Measurements from ENCODE around the gene EPOP. TPM values are rescaled to one million over a fixed set of nuclear protein-coding genes. Genes with fewer than 3 reads are reported as not detected.

Gene EPOP
- total and polyA plus RNA-seq, 2 of the 13 experiments (the other 11 are each of a cell fraction or from before 2014, with no cell fraction given) = 14.7 to 37.8 TPM

- Histone ChIP-seq H3K4me3 (replicated peaks in 1 of 3; ENCODE audit: insufficient read depth in 1 of 3, low read depth in 2 of 3, low read length in 3 of 3) (peak overlapping the region; percentile 60 to 99 (median 62)), H3K4me2 (ENCODE audit: low read depth, low read length) (peak overlapping the region; percentile 99), H2AFZ (ENCODE audit: low read length) (no peak overlapping the region), H3K9me3 (ENCODE audit: low read length) (no peaks in the 10 kb centered on the region), H3K79me2 (ENCODE audit: insufficient read depth, low read length) (peaks cover 30% of the 10 kb centered on the region), H3K4me1 (ENCODE audit: insufficient read depth, low read length) (peaks cover 67% of the 10 kb centered on the region), H3K36me3 (replicated peaks in 1 of 2; ENCODE audit: control insufficient read depth in 1 of 2, insufficient read depth in 2 of 2, low read length in 2 of 2) (no peaks in the 10 kb centered on the region), H3K27ac (ENCODE audit: extremely low read length, insufficient read depth, low read length) (peak overlapping the region; percentile 99), H4K20me1 (ENCODE audit: insufficient read depth, low read length) (peaks cover 4% of the 10 kb centered on the region; the same call in 1 of the 2 replicates), H3K27me3 (ENCODE audit: control insufficient read depth in 1 of 2, insufficient read depth in 2 of 2, low read length in 2 of 2) (no peaks in the 10 kb centered on the region; a peak in 1 of 5 replicates), H3K9ac (ENCODE audit: insufficient read depth, low read depth, low read length) (peak overlapping the region; percentile 94)
- ATAC-seq (peak; percentile 0), FAIRE-seq (no peak), DNase-seq (ENCODE audit: low spot score) (peak; percentile 49)
- ChIA-PET CTCF (ENCODE audit: low intra/inter-chr PET ratio, low total read pairs) (no interaction called here), POLR2A (interaction anchor here (0.6 to 8.9 kb wide), 28 partner anchors 8 to 994 kb away, joined by 3 to 106 read pairs (median 6); partner anchors contain the start of genes CISD3, CWC25, EPOP and PSMB3)
- 1% methylated on average over 20 of the region's 25 CpGs for WGBS (ENCODE audit: low lambda C conversion rate)
- intact Hi-C loops (cut with micrococcal nuclease; ENCODE audit: unreplicated experiment) (loop anchor here (2.0 kb wide), 1 partner anchor 29 kb away; the partner anchor contains the start of gene CISD3), in situ Hi-C loops (cut with HindIII; ENCODE audit: extremely low pct_ligation_motif_present, low pct_unique_long_range_greater_than_20kb) (no loop called here)
- no TSS peak for BruUV-seq (replicated peaks)
- TF ChIP-seq ZSCAN30 (CRISPR knock-in tag; IDR thresholded peaks at IDR 0.05) (no peak), GABPA (IDR thresholded peaks at IDR 0.05; ENCODE audit: low read depth, low read length) (no peak), GABPA (CRISPR knock-in tag; IDR thresholded peaks at IDR 0.05; ENCODE audit: low read depth) (peak; percentile 38; the same call in 1 of the 2 replicates), SPEN (CRISPR knock-in tag; IDR thresholded peaks at IDR 0.05; ENCODE audit: low read depth) (peak; percentile 25; the same call in 1 of the 2 replicates), AGO1 (IDR thresholded peaks at IDR 0.05; ENCODE audit: low read depth, low read length, poor library complexity, severe bottlenecking) (peak; percentile 20), ZNF770 (CRISPR knock-in tag; IDR thresholded peaks at IDR 0.05) (no peak), ZBTB8A (CRISPR knock-in tag; IDR thresholded peaks at IDR 0.05; ENCODE audit: borderline replicate concordance, low read depth) (no peak), NCOA2 (CRISPR knock-in tag; IDR thresholded peaks at IDR 0.05) (no peak), SUZ12 (IDR thresholded peaks at IDR 0.05; ENCODE audit: low read depth, low read length) (no peak), TFAP4 (IDR thresholded peaks at IDR 0.05; ENCODE audit: borderline replicate concordance, low read depth) (peak; percentile 57), HDAC6 (IDR thresholded peaks at IDR 0.05; ENCODE audit: low read depth, low read length) (no peak), TCF12 (IDR thresholded peaks at IDR 0.05) (no peak), TCF12 (CRISPR knock-in tag; IDR thresholded peaks at IDR 0.05) (0 out of 2 replicates have a peak, but pooled peaks have one; percentile 8), ZNF724P (CRISPR knock-in tag; IDR thresholded peaks at IDR 0.05; ENCODE audit: borderline replicate concordance) (0 out of 2 replicates have a peak, but pooled peaks have one; percentile 18), DNMT1 (CRISPR knock-in tag; IDR thresholded peaks at IDR 0.05) (0 out of 2 replicates have a peak, but pooled peaks have one; percentile 29), ZBTB14 (CRISPR knock-in tag; IDR thresholded peaks at IDR 0.05) (no peak), YEATS2 (CRISPR knock-in tag; IDR thresholded peaks at IDR 0.05; ENCODE audit: borderline replicate concordance) (no peak; the same call in 1 of the 2 replicates), MIER2 (CRISPR knock-in tag; IDR thresholded peaks at IDR 0.05) (no peak), GRHL1 (CRISPR knock-in tag; conservative IDR thresholded peaks at IDR 0.05) (no peak)
Observed at GRCh38 chr17:38701504-38702165, 26.9 kb upstream of the EPOP start.
